ENCODE results near the gene ASIP. TPM values are rescaled to one million over a fixed set of nuclear protein-coding genes. Genes with fewer than 3 reads are reported as not detected.

Gene ASIP
- total RNA-seq, 1 experiment from 2014 or later, result not detected

GRCh38 chr20:34274694-34275093 lies 33.5 kb downstream of the ASIP start:
- CTCF ChIA-PET, result interaction anchor here (0.6 kb wide), 1 partner anchor 17 kb away, joined by 4 read pairs; no protein-coding TSS in a partner anchor

DNA sequence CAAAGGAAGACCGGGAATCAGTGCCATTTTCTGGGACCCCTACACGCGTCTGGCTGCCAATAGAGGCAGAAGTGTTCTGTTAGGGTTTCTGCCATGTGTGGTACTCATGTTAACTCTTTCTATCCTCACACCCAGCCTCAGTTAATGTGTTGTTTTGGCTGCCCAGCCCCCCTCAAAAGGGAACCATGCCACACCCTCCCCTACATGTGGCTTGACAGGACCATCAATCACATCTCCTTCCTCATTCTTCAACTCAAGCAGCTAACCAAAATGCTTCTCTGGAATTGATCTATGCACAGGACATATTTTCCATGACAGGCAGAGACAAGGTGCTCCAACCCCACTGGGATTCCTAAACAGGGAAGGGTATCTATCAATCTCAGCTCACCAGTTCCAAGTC lies 40.0 kb downstream of the ASIP start:
- H3K27me3 Mint-ChIP-seq (ENCODE audit: unreplicated experiment), result no peaks in the 10 kb centered on the region
- TF ChIP-seq, protein P1, sequence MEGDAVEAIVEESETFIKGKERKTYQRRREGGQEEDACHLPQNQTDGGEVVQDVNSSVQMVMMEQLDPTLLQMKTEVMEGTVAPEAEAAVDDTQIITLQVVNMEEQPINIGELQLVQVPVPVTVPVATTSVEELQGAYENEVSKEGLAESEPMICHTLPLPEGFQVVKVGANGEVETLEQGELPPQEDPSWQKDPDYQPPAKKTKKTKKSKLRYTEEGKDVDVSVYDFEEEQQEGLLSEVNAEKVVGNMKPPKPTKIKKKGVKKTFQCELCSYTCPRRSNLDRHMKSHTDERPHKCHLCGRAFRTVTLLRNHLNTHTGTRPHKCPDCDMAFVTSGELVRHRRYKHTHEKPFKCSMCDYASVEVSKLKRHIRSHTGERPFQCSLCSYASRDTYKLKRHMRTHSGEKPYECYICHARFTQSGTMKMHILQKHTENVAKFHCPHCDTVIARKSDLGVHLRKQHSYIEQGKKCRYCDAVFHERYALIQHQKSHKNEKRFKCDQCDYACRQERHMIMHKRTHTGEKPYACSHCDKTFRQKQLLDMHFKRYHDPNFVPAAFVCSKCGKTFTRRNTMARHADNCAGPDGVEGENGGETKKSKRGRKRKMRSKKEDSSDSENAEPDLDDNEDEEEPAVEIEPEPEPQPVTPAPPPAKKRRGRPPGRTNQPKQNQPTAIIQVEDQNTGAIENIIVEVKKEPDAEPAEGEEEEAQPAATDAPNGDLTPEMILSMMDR (IDR thresholded peaks at IDR 0.05; ENCODE audit: unreplicated experiment), result no peak
- CTCF ChIA-PET, result no interaction called here
- peaks cover 66% of the 10 kb centered on the region for H3K36me3 Mint-ChIP-seq (ENCODE audit: insufficient read depth, unreplicated experiment)
- no peaks in the 10 kb centered on the region for H3K4me1 Mint-ChIP-seq (ENCODE audit: low read depth, unreplicated experiment)
- DNase-seq, result no peak
- no peaks in the 10 kb centered on the region for H3K9me3 Mint-ChIP-seq (ENCODE audit: low read depth, unreplicated experiment)
- intact Hi-C loops (cut with micrococcal nuclease; ENCODE audit: unreplicated experiment), result no loop called here
- H3K27ac Mint-ChIP-seq (ENCODE audit: unreplicated experiment), result no peak overlapping the region
- BruUV-seq (replicated peaks), result no TSS peak
- no peak overlapping the region for H3K4me3 Mint-ChIP-seq (ENCODE audit: low read depth, unreplicated experiment)

More at GRCh38 chr20:34274694-34275093, 33.5 kb downstream of the ASIP start:
- intact Hi-C loops (cut with micrococcal nuclease; ENCODE audit: unreplicated experiment), result no loop called here
- H3K27ac Mint-ChIP-seq (ENCODE audit: unreplicated experiment), result no peak overlapping the region
- no peak overlapping the region for H3K4me3 Mint-ChIP-seq (ENCODE audit: low read depth, unreplicated experiment)
- no peaks in the 10 kb centered on the region for H3K9me3 Mint-ChIP-seq (ENCODE audit: low read depth, unreplicated experiment)
- TF ChIP-seq, protein P1 (IDR thresholded peaks at IDR 0.05; ENCODE audit: unreplicated experiment), result no peak
- H3K27me3 Mint-ChIP-seq (ENCODE audit: unreplicated experiment), result no peaks in the 10 kb centered on the region
- peaks cover 36% of the 10 kb centered on the region for H3K36me3 Mint-ChIP-seq (ENCODE audit: insufficient read depth, unreplicated experiment)
- DNase-seq, result no peak
- BruUV-seq (replicated peaks), result no TSS peak
- H3K4me1 Mint-ChIP-seq (ENCODE audit: low read depth, unreplicated experiment), result no peaks in the 10 kb centered on the region

- CTCF ChIA-PET, result interaction anchor here (0.6 kb wide), 1 partner anchor 25 kb away, joined by 5 read pairs; no protein-coding TSS in a partner anchor
- intact Hi-C loops (cut with micrococcal nuclease; ENCODE audit: unreplicated experiment), result no loop called here
- H3K36me3 Mint-ChIP-seq (ENCODE audit: insufficient read depth, unreplicated experiment), result peaks cover 65% of the 10 kb centered on the region
- no peak overlapping the region for H3K27ac Mint-ChIP-seq (ENCODE audit: unreplicated experiment)
- no peaks in the 10 kb centered on the region for H3K4me1 Mint-ChIP-seq (ENCODE audit: low read depth, unreplicated experiment)
- no peaks in the 10 kb centered on the region for H3K9me3 Mint-ChIP-seq (ENCODE audit: low read depth, unreplicated experiment)
- no peaks in the 10 kb centered on the region for H3K27me3 Mint-ChIP-seq (ENCODE audit: unreplicated experiment)
- no peak overlapping the region for H3K4me3 Mint-ChIP-seq (ENCODE audit: low read depth, unreplicated experiment)
- TF ChIP-seq, protein P1 (IDR thresholded peaks at IDR 0.05; ENCODE audit: unreplicated experiment), result no peak
- DNase-seq, result no peak
- no TSS peak for BruUV-seq (replicated peaks)
Observed at GRCh38 chr20:34282041-34282440, 40.8 kb downstream of the ASIP start.

DNA sequence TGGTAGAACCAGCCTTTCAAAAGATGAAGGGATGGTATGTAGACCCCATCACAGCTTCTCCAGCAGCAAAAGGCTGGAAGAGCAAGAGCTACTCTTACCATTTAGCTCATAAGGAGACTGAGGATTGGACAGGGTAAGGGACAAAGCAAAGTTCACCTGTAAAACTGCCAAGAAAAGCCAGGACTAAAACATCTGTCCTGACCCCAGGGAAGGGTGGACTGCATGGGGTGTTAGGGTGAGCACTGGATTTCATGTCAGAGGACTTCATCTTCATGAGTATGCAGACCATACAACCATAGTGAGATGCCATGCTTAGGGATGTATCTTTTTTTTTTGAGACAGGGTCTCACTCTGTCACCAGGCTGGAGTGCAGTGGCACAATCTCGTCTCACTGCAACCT lies 42.6 kb downstream of the ASIP start:
- DNase-seq, result no peak
- no peaks in the 10 kb centered on the region for H3K27me3 Mint-ChIP-seq (ENCODE audit: unreplicated experiment)
- no peak overlapping the region for H3K27ac Mint-ChIP-seq (ENCODE audit: unreplicated experiment)
- intact Hi-C loops (cut with micrococcal nuclease; ENCODE audit: unreplicated experiment), result no loop called here
- no peaks in the 10 kb centered on the region for H3K4me1 Mint-ChIP-seq (ENCODE audit: low read depth, unreplicated experiment)
- no peak overlapping the region for H3K4me3 Mint-ChIP-seq (ENCODE audit: low read depth, unreplicated experiment)
- CTCF ChIA-PET, result interaction anchor here (0.6 kb wide), 1 partner anchor 16 kb away, joined by 3 read pairs; no protein-coding TSS in a partner anchor
- H3K36me3 Mint-ChIP-seq (ENCODE audit: insufficient read depth, unreplicated experiment), result peaks cover 58% of the 10 kb centered on the region
- TF ChIP-seq, protein P1 (IDR thresholded peaks at IDR 0.05; ENCODE audit: unreplicated experiment), result no peak
- H3K9me3 Mint-ChIP-seq (ENCODE audit: low read depth, unreplicated experiment), result no peaks in the 10 kb centered on the region
- BruUV-seq (replicated peaks), result no TSS peak

Measured in Calu3 (cell line).